ENCODE data around the gene NKAIN2. TPM values are rescaled to one million over a fixed set of nuclear protein-coding genes. Genes with fewer than 3 reads are reported as not detected.

NKAIN2 gene
- total and polyA plus RNA-seq, 2 donors (not counting 3 experiments of a cell fraction or from before 2014, with no cell fraction given): 0.03 TPM; not detected in 1

- no peaks in the 10 kb centered on the region for H4K20me1 ChIP-seq (replicated peaks; ENCODE audit: control insufficient read depth, extremely low read depth, insufficient read depth, low read length)
- dilution Hi-C loops (cut with MboI; ENCODE audit: extremely low pct_ligation_motif_present, low sequenced_read_pairs) (no loop called here), intact Hi-C loops (cut with micrococcal nuclease) (loop anchor here (5.0 to 10.0 kb wide), 2 partner anchors 1000 to 1378 kb away; no protein-coding TSS in a partner anchor)
- H3K4me1 ChIP-seq (ENCODE audit: control insufficient read depth, extremely low read depth, insufficient read depth, low read length): no peaks in the 10 kb centered on the region
- no peaks in the 10 kb centered on the region for H3K79me2 ChIP-seq (ENCODE audit: control insufficient read depth, insufficient read depth, low read length)
- H3K9me3 ChIP-seq (replicated peaks; ENCODE audit: control insufficient read depth, insufficient read depth, low read length): no peaks in the 10 kb centered on the region
- POLR2A ChIA-PET: no interaction called here
- H3K27ac ChIP-seq (ENCODE audit: insufficient read depth, low read depth, low read length): no peak overlapping the region
- CTCF ChIA-PET: interaction anchor here (1.0 kb wide), 1 partner anchor 989 kb away, joined by 3 read pairs; no protein-coding TSS in a partner anchor
- H2AFZ ChIP-seq (ENCODE audit: low read depth, low read length): no peak overlapping the region
- no peak overlapping the region for H3K4me2 ChIP-seq (ENCODE audit: insufficient read depth, low read length)
- no peaks in the 10 kb centered on the region for H3K9me1 ChIP-seq (replicated peaks; ENCODE audit: control insufficient read depth, extremely low read depth, insufficient read depth, low read length)
- no TSS peak for BruUV-seq (replicated peaks)
- H3K4me3 ChIP-seq (replicated peaks in 1 of 3; ENCODE audit: insufficient read depth in 1 of 3, low read depth in 1 of 3, low read length in 3 of 3): no peak overlapping the region
- H3K36me3 ChIP-seq (ENCODE audit: control insufficient read depth in 2 of 2, extremely low read depth in 1 of 2, insufficient read depth in 2 of 2, low read length in 2 of 2): no peaks in the 10 kb centered on the region
- FAIRE-seq (no peak), DNase-seq (ENCODE audit: low read depth, low spot score) (no peak)
- peaks cover 2 to 8% of the 10 kb centered on the region in 2 experiments for H3K27me3 ChIP-seq (ENCODE audit: control insufficient read depth in 2 of 2, insufficient read depth in 2 of 2, low read length in 2 of 2)
- H3K9ac ChIP-seq (replicated peaks; ENCODE audit: extremely low read depth, insufficient read depth, low read length): no peak overlapping the region
- TF ChIP-seq MAX (IDR thresholded peaks at IDR 0.05; ENCODE audit: insufficient read depth, insufficient read length): no peak
- TF ChIP-seq POLR2AphosphoS5 (IDR thresholded peaks at IDR 0.05; ENCODE audit: insufficient read depth, low read depth, low read length): no peak
- no peak for TF ChIP-seq GATA2 (IDR thresholded peaks at IDR 0.05; ENCODE audit: insufficient read depth, insufficient read length, low read depth, low read length)
- no peak for TF ChIP-seq CTCF (IDR thresholded peaks at IDR 0.05; ENCODE audit: extremely low read depth in 1 of 2, insufficient read depth in 1 of 2, low read depth in 1 of 2, low read length in 2 of 2)
These were observed 988.7 kb downstream of the NKAIN2 start for GRCh38 chr6:124792386-124792785.

GRCh38 chr6:124793398-124793797 lies 989.7 kb downstream of the NKAIN2 start:
- Histone ChIP-seq H3K36me3 (ENCODE audit: control insufficient read depth in 2 of 2, extremely low read depth in 1 of 2, insufficient read depth in 2 of 2, low read length in 2 of 2) (no peaks in the 10 kb centered on the region), H3K79me2 (ENCODE audit: control insufficient read depth, insufficient read depth, low read length) (no peaks in the 10 kb centered on the region), H3K4me1 (ENCODE audit: control insufficient read depth, extremely low read depth, insufficient read depth, low read length) (no peaks in the 10 kb centered on the region), H3K9ac (replicated peaks; ENCODE audit: extremely low read depth, insufficient read depth, low read length) (no peak overlapping the region), H3K27me3 (ENCODE audit: control insufficient read depth in 2 of 2, insufficient read depth in 2 of 2, low read length in 2 of 2) (peaks cover 2 to 8% of the 10 kb centered on the region in 2 experiments), H3K4me2 (ENCODE audit: insufficient read depth, low read length) (no peak overlapping the region), H3K9me1 (replicated peaks; ENCODE audit: control insufficient read depth, extremely low read depth, insufficient read depth, low read length) (no peaks in the 10 kb centered on the region), H2AFZ (ENCODE audit: low read depth, low read length) (no peak overlapping the region), H3K4me3 (replicated peaks in 1 of 3; ENCODE audit: insufficient read depth in 1 of 3, low read depth in 1 of 3, low read length in 3 of 3) (no peak overlapping the region), H3K27ac (ENCODE audit: insufficient read depth, low read depth, low read length) (no peak overlapping the region), H3K9me3 (replicated peaks; ENCODE audit: control insufficient read depth, insufficient read depth, low read length) (no peaks in the 10 kb centered on the region), H4K20me1 (replicated peaks; ENCODE audit: control insufficient read depth, extremely low read depth, insufficient read depth, low read length) (no peaks in the 10 kb centered on the region)
- ChIA-PET POLR2A (no interaction called here), CTCF (no interaction called here)
- intact Hi-C loops (cut with micrococcal nuclease): loop anchor here (5.0 to 10.0 kb wide), 2 partner anchors 1001 to 1379 kb away; no protein-coding TSS in a partner anchor
- dilution Hi-C loops (cut with MboI; ENCODE audit: extremely low pct_ligation_motif_present, low sequenced_read_pairs): no loop called here
- TF ChIP-seq POLR2A (IDR thresholded peaks at IDR 0.05; ENCODE audit: low read depth, low read length): no peak
- TF ChIP-seq FOS (IDR thresholded peaks at IDR 0.05; ENCODE audit: borderline replicate concordance, insufficient read depth, low read length): no peak
- TF ChIP-seq EZH2 (IDR thresholded peaks at IDR 0.05; ENCODE audit: borderline replicate concordance, low read depth, low read length, severe bottlenecking): no peak
- TF ChIP-seq JUN (IDR thresholded peaks at IDR 0.05; ENCODE audit: borderline replicate concordance, insufficient read depth, insufficient read length, low read depth): no peak
- no peak for TF ChIP-seq MAX (IDR thresholded peaks at IDR 0.05; ENCODE audit: insufficient read depth, insufficient read length)
- TF ChIP-seq POLR2AphosphoS5 (IDR thresholded peaks at IDR 0.05; ENCODE audit: insufficient read depth, low read depth, low read length): no peak
- TF ChIP-seq MYC (IDR thresholded peaks at IDR 0.05; ENCODE audit: low read depth, low read length): no peak
- TF ChIP-seq CTCF (IDR thresholded peaks at IDR 0.05; ENCODE audit: extremely low read depth in 1 of 2, insufficient read depth in 1 of 2, low read depth in 1 of 2, low read length in 2 of 2): no peak
- TF ChIP-seq GATA2 (IDR thresholded peaks at IDR 0.05; ENCODE audit: insufficient read depth, insufficient read length, low read depth, low read length): no peak
- FAIRE-seq (no peak), DNase-seq (ENCODE audit: low read depth, low spot score) (no peak)
- no TSS peak for BruUV-seq (replicated peaks)
